ENCODE data around the gene MORN4. TPM values are rescaled to one million over a fixed set of nuclear protein-coding genes. Genes with fewer than 3 reads are reported as not detected.
"Not testable (repeated sequence)": the region's sequence is repeated elsewhere in the genome, so short reads cannot be mapped to it uniquely, and the experiment has no call there.

Gene MORN4
- total RNA-seq, 1 experiment from 2014 or later: 10.5 TPM

- in situ Hi-C loops (cut with HindIII; ENCODE audit: low pct_unique_long_range_greater_than_20kb, low sequenced_read_pairs): no loop called here
- DNase-seq (ENCODE audit: low read depth): no peak
Measured at GRCh38 chr10:97644936-97645335, 11.6 kb upstream of the MORN4 start.

GRCh38 chr10:97643441-97643985, 10.2 kb upstream of the MORN4 start:
- DNase-seq (ENCODE audit: low read depth): no peak
- in situ Hi-C loops (cut with HindIII; ENCODE audit: low pct_unique_long_range_greater_than_20kb, low sequenced_read_pairs): no loop called here

- DNase-seq (ENCODE audit: low read depth); in situ Hi-C loops (cut with HindIII; ENCODE audit: low pct_unique_long_range_greater_than_20kb, low sequenced_read_pairs): not testable (repeated sequence)
Measured at GRCh38 chr10:97642471-97643159, 9.3 kb upstream of the MORN4 start.

- in situ Hi-C loops (cut with HindIII; ENCODE audit: low pct_unique_long_range_greater_than_20kb, low sequenced_read_pairs): no loop called here
Measured at GRCh38 chr10:97640868-97641811, 7.8 kb upstream of the MORN4 start.

GRCh38 chr10:97640174-97640867, 7.0 kb upstream of the MORN4 start, which contains the start of gene PI4K2A:
Gene PI4K2A, plus strand, starts transcription at chr10:97640671. Its CDS starts 72 bp downstream, at chr10:97640743.
- peak; percentile 98 for DNase-seq (ENCODE audit: low read depth)
- in situ Hi-C loops (cut with HindIII; ENCODE audit: low pct_unique_long_range_greater_than_20kb, low sequenced_read_pairs): no loop called here

More at GRCh38 chr10:97640868-97641811, 7.8 kb upstream of the MORN4 start:
- no peak for DNase-seq (ENCODE audit: low read depth)

- DNase-seq (ENCODE audit: low read depth); in situ Hi-C loops (cut with HindIII; ENCODE audit: low pct_unique_long_range_greater_than_20kb, low sequenced_read_pairs): not testable (repeated sequence)
Measured at GRCh38 chr10:97639090-97639489, 5.8 kb upstream of the MORN4 start.

- DNase-seq (ENCODE audit: low read depth): no peak
- in situ Hi-C loops (cut with HindIII; ENCODE audit: low pct_unique_long_range_greater_than_20kb, low sequenced_read_pairs): no loop called here
Measured at GRCh38 chr10:97635577-97635976, 2.3 kb upstream of the MORN4 start.

- DNase-seq (ENCODE audit: low read depth): no peak
- in situ Hi-C loops (cut with HindIII; ENCODE audit: low pct_unique_long_range_greater_than_20kb, low sequenced_read_pairs): no loop called here
Measured at GRCh38 chr10:97633921-97634320, 621 bp upstream of the MORN4 start.

GRCh38 chr10:97631098-97631497, 2.2 kb downstream of the MORN4 start:
- in situ Hi-C loops (cut with HindIII; ENCODE audit: low pct_unique_long_range_greater_than_20kb, low sequenced_read_pairs): no loop called here

GRCh38 chr10:97629289-97629688, 4.0 kb downstream of the MORN4 start:
- DNase-seq (ENCODE audit: low read depth): peak; percentile 42
- in situ Hi-C loops (cut with HindIII; ENCODE audit: low pct_unique_long_range_greater_than_20kb, low sequenced_read_pairs): no loop called here

More at GRCh38 chr10:97631098-97631497, 2.2 kb downstream of the MORN4 start:
- no peak for DNase-seq (ENCODE audit: low read depth)

GRCh38 chr10:97628228-97628627, 5.1 kb downstream of the MORN4 start:
- in situ Hi-C loops (cut with HindIII; ENCODE audit: low pct_unique_long_range_greater_than_20kb, low sequenced_read_pairs): no loop called here
- no peak for DNase-seq (ENCODE audit: low read depth)

GRCh38 chr10:97627731-97628130, 5.6 kb downstream of the MORN4 start:
- in situ Hi-C loops (cut with HindIII; ENCODE audit: low pct_unique_long_range_greater_than_20kb, low sequenced_read_pairs): no loop called here
- DNase-seq (ENCODE audit: low read depth): no peak

GRCh38 chr10:97623277-97623676, 10.0 kb downstream of the MORN4 start:
- DNase-seq (ENCODE audit: low read depth): no peak
- in situ Hi-C loops (cut with HindIII; ENCODE audit: low pct_unique_long_range_greater_than_20kb, low sequenced_read_pairs): no loop called here

- DNase-seq (ENCODE audit: low read depth): no peak
- in situ Hi-C loops (cut with HindIII; ENCODE audit: low pct_unique_long_range_greater_than_20kb, low sequenced_read_pairs): no loop called here
Measured at GRCh38 chr10:97618733-97619132, 14.6 kb downstream of the MORN4 start.

- DNase-seq (ENCODE audit: low read depth): no peak
- in situ Hi-C loops (cut with HindIII; ENCODE audit: low pct_unique_long_range_greater_than_20kb, low sequenced_read_pairs): no loop called here
Measured at GRCh38 chr10:97618285-97618684, 15.0 kb downstream of the MORN4 start.

GRCh38 chr10:97612386-97612785, 20.9 kb downstream of the MORN4 start:
- in situ Hi-C loops (cut with HindIII; ENCODE audit: low pct_unique_long_range_greater_than_20kb, low sequenced_read_pairs): no loop called here
- peak; percentile 47 for DNase-seq (ENCODE audit: low read depth)

- in situ Hi-C loops (cut with HindIII; ENCODE audit: low pct_unique_long_range_greater_than_20kb, low sequenced_read_pairs): no loop called here
Measured at GRCh38 chr10:97611473-97611872, 21.8 kb downstream of the MORN4 start.

GRCh38 chr10:97608991-97609561, 24.2 kb downstream of the MORN4 start:
- in situ Hi-C loops (cut with HindIII; ENCODE audit: low pct_unique_long_range_greater_than_20kb, low sequenced_read_pairs): no loop called here

More at GRCh38 chr10:97611473-97611872, 21.8 kb downstream of the MORN4 start:
- DNase-seq (ENCODE audit: low read depth): no peak

More at GRCh38 chr10:97608991-97609561, 24.2 kb downstream of the MORN4 start:
- no peak for DNase-seq (ENCODE audit: low read depth)
